ENCODE measurements around the gene CFAP77. TPM values are rescaled to one million over a fixed set of nuclear protein-coding genes. Genes with fewer than 3 reads are reported as not detected.

CFAP77 gene
- total and polyA plus RNA-seq, 10 of the 15 experiments (the other 5 are each of a cell fraction or from before 2014, with no cell fraction given), result 0.33 TPM; not detected in 9

GRCh38 chr9:132560616-132561202 is 150.7 kb downstream of the CFAP77 start:
- 43% methylated on average over 14 of the region's 14 CpGs for WGBS (ENCODE audit: insufficient coverage, insufficient replicate concordance, low lambda C conversion rate, missing lambda C conversion rate)
- in situ Hi-C loops (cut with MboI), result no loop called here
- Histone ChIP-seq H3K27ac (ENCODE audit: control insufficient read depth, insufficient read depth) (no peak overlapping the region), H3K27me3 (replicated peaks in 1 of 2; ENCODE audit: control insufficient read depth in 2 of 2, insufficient read depth in 2 of 2, low read length in 1 of 2) (peaks cover 0 to 3% of the 10 kb centered on the region in 2 experiments; a peak in 2 of 4 replicates), H3K9ac (ENCODE audit: control insufficient read depth, insufficient read depth, low read length) (no peak overlapping the region), H3K36me3 (ENCODE audit: control insufficient read depth in 2 of 2, insufficient read depth in 2 of 2, low read length in 1 of 2) (no peaks in the 10 kb centered on the region), H3K9me3 (replicated peaks; ENCODE audit: control insufficient read depth, insufficient read depth, low read length) (no peaks in the 10 kb centered on the region), H4K20me1 (ENCODE audit: control insufficient read depth, insufficient read depth) (no peaks in the 10 kb centered on the region), H3K4me1 (ENCODE audit: control insufficient read depth, insufficient read depth, low read length) (no peaks in the 10 kb centered on the region), H3K4me3 (no peak overlapping the region), H3K4me2 (ENCODE audit: control insufficient read depth, insufficient read depth) (no peak overlapping the region), H2AFZ (ENCODE audit: control insufficient read depth, low read depth, low read length) (no peak overlapping the region), H3K79me2 (ENCODE audit: control insufficient read depth, insufficient read depth, low read length) (no peaks in the 10 kb centered on the region)
- no peak for ATAC-seq
- SMC1A ChIA-PET (ENCODE audit: uncharacterized antibody, unreplicated experiment), result no interaction called here
- BruUV-seq (replicated peaks), result no TSS peak
- TF ChIP-seq CBFB (IDR thresholded peaks at IDR 0.05; ENCODE audit: low read depth) (no peak), ZNF217 (IDR thresholded peaks at IDR 0.05) (no peak), SMAD1 (IDR thresholded peaks at IDR 0.05; ENCODE audit: low read depth, partially characterized antibody) (no peak), RB1 (IDR thresholded peaks at IDR 0.05; ENCODE audit: borderline replicate concordance) (no peak), SPI1 (IDR thresholded peaks at IDR 0.05; ENCODE audit: borderline replicate concordance, insufficient read depth, low read depth, low read length) (no peak), SREBF1 (IDR thresholded peaks at IDR 0.05; ENCODE audit: low read length) (no peak), NR2C1 (IDR thresholded peaks at IDR 0.05) (no peak), RUNX3 (IDR thresholded peaks at IDR 0.05; ENCODE audit: low read length) (no peak), NFIC (IDR thresholded peaks at IDR 0.05; ENCODE audit: low read depth, low read length) (no peak), ZNF24 (IDR thresholded peaks at IDR 0.05) (no peak), TARDBP (IDR thresholded peaks at IDR 0.05; ENCODE audit: borderline replicate concordance) (no peak), HDAC6 (IDR thresholded peaks at IDR 0.05; ENCODE audit: unreplicated experiment) (no peak), EED (IDR thresholded peaks at IDR 0.05; ENCODE audit: low read depth) (no peak)
- TF ChIP-seq, protein P1, sequence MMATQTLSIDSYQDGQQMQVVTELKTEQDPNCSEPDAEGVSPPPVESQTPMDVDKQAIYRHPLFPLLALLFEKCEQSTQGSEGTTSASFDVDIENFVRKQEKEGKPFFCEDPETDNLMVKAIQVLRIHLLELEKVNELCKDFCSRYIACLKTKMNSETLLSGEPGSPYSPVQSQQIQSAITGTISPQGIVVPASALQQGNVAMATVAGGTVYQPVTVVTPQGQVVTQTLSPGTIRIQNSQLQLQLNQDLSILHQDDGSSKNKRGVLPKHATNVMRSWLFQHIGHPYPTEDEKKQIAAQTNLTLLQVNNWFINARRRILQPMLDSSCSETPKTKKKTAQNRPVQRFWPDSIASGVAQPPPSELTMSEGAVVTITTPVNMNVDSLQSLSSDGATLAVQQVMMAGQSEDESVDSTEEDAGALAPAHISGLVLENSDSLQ (IDR thresholded peaks at IDR 0.05), result no peak
- TF ChIP-seq, protein P2, sequence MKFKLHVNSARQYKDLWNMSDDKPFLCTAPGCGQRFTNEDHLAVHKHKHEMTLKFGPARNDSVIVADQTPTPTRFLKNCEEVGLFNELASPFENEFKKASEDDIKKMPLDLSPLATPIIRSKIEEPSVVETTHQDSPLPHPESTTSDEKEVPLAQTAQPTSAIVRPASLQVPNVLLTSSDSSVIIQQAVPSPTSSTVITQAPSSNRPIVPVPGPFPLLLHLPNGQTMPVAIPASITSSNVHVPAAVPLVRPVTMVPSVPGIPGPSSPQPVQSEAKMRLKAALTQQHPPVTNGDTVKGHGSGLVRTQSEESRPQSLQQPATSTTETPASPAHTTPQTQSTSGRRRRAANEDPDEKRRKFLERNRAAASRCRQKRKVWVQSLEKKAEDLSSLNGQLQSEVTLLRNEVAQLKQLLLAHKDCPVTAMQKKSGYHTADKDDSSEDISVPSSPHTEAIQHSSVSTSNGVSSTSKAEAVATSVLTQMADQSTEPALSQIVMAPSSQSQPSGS (IDR thresholded peaks at IDR 0.05; ENCODE audit: low read length), result no peak
- CTCF ChIA-PET, result interaction anchor here (0.8 to 1.7 kb wide), 2 partner anchors 8 to 148 kb away, joined by 3 to 4 read pairs; no protein-coding TSS in a partner anchor
- POLR2A ChIA-PET, result no interaction called here
- RAD21 ChIA-PET (ENCODE audit: unreplicated experiment), result interaction anchor here (0.6 kb wide), 1 partner anchor 157 kb away, joined by 5 read pairs; no protein-coding TSS in a partner anchor
- intact Hi-C loops (cut with micrococcal nuclease; ENCODE audit: unreplicated experiment), result no loop called here
- DNase-seq (ENCODE audit: low read depth, low spot score), result no peak
- FAIRE-seq, result no peak
